ENCODE data around the gene PRDM10. TPM values are rescaled to one million over a fixed set of nuclear protein-coding genes. Genes with fewer than 3 reads are reported as not detected.
"Not testable (repeated sequence)": the region's sequence is repeated elsewhere in the genome, so short reads cannot be mapped to it uniquely, and the experiment has no call there.

The PRDM10 gene
- total RNA-seq, 1 donor from 2014 or later: 4.7 TPM

DNA sequence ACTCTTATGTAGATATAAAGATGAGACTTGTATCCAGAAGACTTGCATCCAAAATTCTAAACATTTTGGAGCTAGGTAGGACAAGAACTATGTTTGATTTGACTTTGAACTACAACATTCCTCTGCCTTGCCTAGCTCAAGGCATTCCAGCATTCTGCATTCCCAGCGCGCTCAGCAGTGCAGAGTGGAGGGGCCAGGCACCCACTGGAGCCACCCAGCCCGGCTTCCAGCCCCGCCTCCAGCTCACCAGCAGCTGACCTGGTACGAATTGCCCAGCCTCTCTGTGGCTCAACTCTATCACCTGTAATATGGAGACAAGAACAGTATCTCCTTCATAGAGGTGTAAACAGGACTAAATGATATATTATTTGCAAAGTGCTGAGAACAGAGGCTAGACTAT, 28.8 kb downstream of the PRDM10 start:
- FAIRE-seq (no peak), DNase-seq (ENCODE audit: low read depth) (no peak)
- H3K4me3 ChIP-seq (ENCODE audit: low read depth, low read length): no peak overlapping the region
- no peaks in the 10 kb centered on the region for H3K27me3 ChIP-seq (ENCODE audit: control insufficient read depth, insufficient read depth, low read length)
- TF ChIP-seq, protein P1, sequence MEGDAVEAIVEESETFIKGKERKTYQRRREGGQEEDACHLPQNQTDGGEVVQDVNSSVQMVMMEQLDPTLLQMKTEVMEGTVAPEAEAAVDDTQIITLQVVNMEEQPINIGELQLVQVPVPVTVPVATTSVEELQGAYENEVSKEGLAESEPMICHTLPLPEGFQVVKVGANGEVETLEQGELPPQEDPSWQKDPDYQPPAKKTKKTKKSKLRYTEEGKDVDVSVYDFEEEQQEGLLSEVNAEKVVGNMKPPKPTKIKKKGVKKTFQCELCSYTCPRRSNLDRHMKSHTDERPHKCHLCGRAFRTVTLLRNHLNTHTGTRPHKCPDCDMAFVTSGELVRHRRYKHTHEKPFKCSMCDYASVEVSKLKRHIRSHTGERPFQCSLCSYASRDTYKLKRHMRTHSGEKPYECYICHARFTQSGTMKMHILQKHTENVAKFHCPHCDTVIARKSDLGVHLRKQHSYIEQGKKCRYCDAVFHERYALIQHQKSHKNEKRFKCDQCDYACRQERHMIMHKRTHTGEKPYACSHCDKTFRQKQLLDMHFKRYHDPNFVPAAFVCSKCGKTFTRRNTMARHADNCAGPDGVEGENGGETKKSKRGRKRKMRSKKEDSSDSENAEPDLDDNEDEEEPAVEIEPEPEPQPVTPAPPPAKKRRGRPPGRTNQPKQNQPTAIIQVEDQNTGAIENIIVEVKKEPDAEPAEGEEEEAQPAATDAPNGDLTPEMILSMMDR (IDR thresholded peaks at IDR 0.05; ENCODE audit: insufficient read depth, low read length, severe bottlenecking): no peak
- H3K36me3 ChIP-seq (ENCODE audit: control insufficient read depth, insufficient read depth, low read length): no peaks in the 10 kb centered on the region

DNA sequence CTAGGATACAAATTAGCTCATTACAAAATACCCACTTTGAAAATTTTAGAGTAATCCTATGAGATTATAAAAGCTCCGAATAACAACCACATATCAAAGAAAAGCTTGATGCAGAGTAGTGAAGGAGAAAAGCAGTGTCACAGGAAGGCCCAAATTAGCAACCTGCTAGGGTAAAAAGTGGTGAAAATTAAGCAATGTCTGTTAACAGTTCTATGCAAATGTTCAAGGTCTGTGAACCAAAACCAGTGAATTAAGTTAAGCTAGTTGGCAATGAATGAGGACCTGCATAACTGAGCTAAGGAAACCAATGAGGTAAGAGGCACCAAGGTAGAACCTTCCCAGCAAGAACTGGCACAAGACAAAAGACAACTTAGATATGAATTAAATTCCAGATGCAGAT, 29.6 kb downstream of the PRDM10 start:
- FAIRE-seq (no peak), DNase-seq (ENCODE audit: low read depth) (no peak)
- Histone ChIP-seq H3K27me3 (ENCODE audit: control insufficient read depth, insufficient read depth, low read length) (no peaks in the 10 kb centered on the region), H3K36me3 (ENCODE audit: control insufficient read depth, insufficient read depth, low read length) (no peaks in the 10 kb centered on the region), H3K4me3 (ENCODE audit: low read depth, low read length) (no peak overlapping the region)
- TF ChIP-seq, protein P1 (IDR thresholded peaks at IDR 0.05; ENCODE audit: insufficient read depth, low read length, severe bottlenecking): no peak

DNA sequence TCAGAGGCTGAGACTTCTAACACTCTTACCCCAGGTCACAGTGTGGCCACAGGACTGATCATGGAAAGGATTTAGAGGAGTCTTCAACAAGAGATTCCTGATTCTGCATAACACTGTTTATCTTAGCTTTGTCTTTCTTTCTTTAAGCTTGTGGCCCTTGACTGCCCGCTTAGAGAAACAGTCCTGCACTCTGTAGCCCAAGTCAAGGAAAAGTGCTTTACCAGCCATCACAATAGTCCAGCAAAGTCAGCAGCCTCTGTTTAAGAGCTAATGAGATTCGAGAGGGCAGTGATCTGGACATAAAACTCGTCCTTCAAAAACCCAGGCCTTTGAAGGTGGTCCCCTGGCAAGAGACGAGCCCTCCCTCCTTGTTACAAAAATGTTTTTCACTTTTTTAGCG, 30.0 kb downstream of the PRDM10 start:
- no peak for FAIRE-seq
- no peak for DNase-seq (ENCODE audit: low read depth)
- Histone ChIP-seq H3K4me3 (ENCODE audit: low read depth, low read length) (no peak overlapping the region), H3K36me3 (ENCODE audit: control insufficient read depth, insufficient read depth, low read length) (no peaks in the 10 kb centered on the region), H3K27me3 (ENCODE audit: control insufficient read depth, insufficient read depth, low read length) (no peaks in the 10 kb centered on the region)
- TF ChIP-seq, protein P1 (IDR thresholded peaks at IDR 0.05; ENCODE audit: insufficient read depth, low read length, severe bottlenecking): no peak

DNA sequence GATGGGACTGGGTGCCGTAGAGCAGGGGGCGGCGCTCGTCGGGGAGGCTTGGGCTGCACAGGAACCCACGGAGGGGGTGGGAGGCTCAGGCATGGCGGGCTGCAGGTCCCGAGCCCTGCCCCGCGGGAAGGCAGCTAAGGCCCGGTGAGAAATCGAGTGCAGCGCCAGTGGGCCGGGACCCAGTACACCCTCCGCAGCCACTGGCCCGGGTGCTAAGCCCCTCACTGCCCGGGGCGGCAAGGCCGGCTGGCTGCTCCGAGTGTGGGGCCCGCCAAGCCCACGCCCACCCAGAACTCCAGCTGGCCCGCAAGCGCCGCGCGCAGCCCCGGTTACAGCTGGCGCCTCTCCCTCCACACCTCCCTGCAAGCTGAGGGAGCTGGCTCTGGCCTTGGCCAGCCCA, 30.8 kb downstream of the PRDM10 start:
- not testable (repeated sequence) for H3K4me3 ChIP-seq (ENCODE audit: low read depth, low read length); DNase-seq (ENCODE audit: low read depth); FAIRE-seq; H3K27me3 ChIP-seq (ENCODE audit: control insufficient read depth, insufficient read depth, low read length); H3K36me3 ChIP-seq (ENCODE audit: control insufficient read depth, insufficient read depth, low read length)

DNA sequence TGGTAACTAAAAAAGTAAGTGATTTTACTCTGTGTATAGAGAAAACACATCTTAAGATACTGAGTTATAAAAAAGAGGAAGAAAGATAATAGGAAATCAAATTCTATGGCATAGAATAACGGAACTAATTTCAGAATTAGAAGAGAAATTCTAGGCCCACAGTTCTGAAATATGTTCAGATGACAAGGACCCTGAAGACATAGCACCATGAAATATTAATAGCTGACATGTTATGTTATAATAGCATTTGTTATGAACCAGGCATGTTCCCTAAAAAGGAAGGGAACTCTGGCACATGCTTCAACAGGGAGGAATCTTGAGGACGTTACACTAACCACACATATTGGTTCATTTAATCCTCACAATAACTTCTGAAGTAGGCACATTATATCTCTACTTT, 32.7 kb downstream of the PRDM10 start:
- no peak for FAIRE-seq
- no peaks in the 10 kb centered on the region for H3K36me3 ChIP-seq (ENCODE audit: control insufficient read depth, insufficient read depth, low read length)
- TF ChIP-seq, protein P1 (IDR thresholded peaks at IDR 0.05; ENCODE audit: insufficient read depth, low read length, severe bottlenecking): no peak

DNA sequence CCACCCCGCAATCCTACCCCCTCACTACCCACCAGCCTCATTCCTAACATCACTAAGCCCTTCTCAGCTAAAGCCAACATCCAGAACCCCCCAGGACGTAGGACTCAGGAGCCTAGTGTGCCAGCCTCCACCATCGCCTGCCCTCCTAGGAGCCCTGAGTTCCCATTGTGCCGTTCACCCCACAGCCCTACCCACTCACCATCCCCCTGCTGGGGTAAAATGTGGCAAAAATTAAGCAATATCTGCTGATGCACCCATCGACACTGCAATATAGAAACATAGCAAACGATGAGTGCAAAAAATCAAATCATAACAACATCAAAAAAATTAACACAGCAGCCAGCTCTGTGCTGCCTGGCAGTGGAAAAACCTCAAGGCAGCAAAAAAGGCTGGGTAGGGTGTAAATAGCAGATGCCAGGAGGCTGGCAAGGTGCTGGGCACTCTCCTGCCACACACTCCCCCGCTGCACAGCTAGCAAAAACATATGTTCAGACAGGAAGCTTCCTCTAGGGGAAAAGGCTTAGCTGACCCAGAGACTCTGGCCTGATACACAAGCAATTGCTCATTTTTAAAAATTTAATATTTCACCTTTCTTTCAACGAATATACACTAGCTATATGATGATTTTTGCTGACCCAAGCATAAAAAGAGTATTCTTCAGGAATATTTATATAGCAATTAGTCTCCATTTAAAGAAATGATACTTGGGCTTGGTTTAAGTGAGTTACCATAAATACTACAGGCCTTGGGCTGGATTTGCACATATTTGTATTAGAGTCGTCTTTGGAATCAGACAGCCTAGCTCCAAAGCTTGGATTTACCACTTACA, 33.8 kb downstream of the PRDM10 start:
- TF ChIP-seq, protein P1 (IDR thresholded peaks at IDR 0.05; ENCODE audit: insufficient read depth, low read length, severe bottlenecking): no peak
- DNase-seq (ENCODE audit: low read depth) (no peak), FAIRE-seq (no peak)
- Histone ChIP-seq H3K27me3 (ENCODE audit: control insufficient read depth, insufficient read depth, low read length) (no peaks in the 10 kb centered on the region), H3K4me3 (ENCODE audit: low read depth, low read length) (no peak overlapping the region), H3K36me3 (ENCODE audit: control insufficient read depth, insufficient read depth, low read length) (no peaks in the 10 kb centered on the region)

More for the DNA sequence above, 32.7 kb downstream of the PRDM10 start:
- DNase-seq (ENCODE audit: low read depth): no peak
- Histone ChIP-seq H3K4me3 (ENCODE audit: low read depth, low read length) (no peak overlapping the region), H3K27me3 (ENCODE audit: control insufficient read depth, insufficient read depth, low read length) (no peaks in the 10 kb centered on the region)

Measured in bronchial epithelial cell (primary cell).